ENCODE data around the gene LRMDA.
A peak's percentile ranks its signal among the peaks of the same experiment; 100 is the strongest.

LRMDA gene

GRCh38 chr10:75645704-75646103 lies 214.3 kb downstream of the LRMDA start:
- no peak for DNase-seq (ENCODE audit: low read depth)
- H3K4me3 ChIP-seq (ENCODE audit: low read depth, low read length), result no peak overlapping the region
- TF ChIP-seq CTCF (IDR thresholded peaks at IDR 0.05; ENCODE audit: control insufficient read depth, extremely low read depth, insufficient read depth), result no peak

GRCh38 chr10:75646218-75646915 lies 214.9 kb downstream of the LRMDA start:
- H3K4me3 ChIP-seq (ENCODE audit: low read depth, low read length), result no peak overlapping the region
- no peak for TF ChIP-seq CTCF (IDR thresholded peaks at IDR 0.05; ENCODE audit: control insufficient read depth, extremely low read depth, insufficient read depth)

GRCh38 chr10:75646916-75647315 lies 215.5 kb downstream of the LRMDA start:
- DNase-seq (ENCODE audit: low read depth), result no peak
- no peak for TF ChIP-seq CTCF (IDR thresholded peaks at IDR 0.05; ENCODE audit: control insufficient read depth, extremely low read depth, insufficient read depth)
- no peak overlapping the region for H3K4me3 ChIP-seq (ENCODE audit: low read depth, low read length)

More at GRCh38 chr10:75646218-75646915, 214.9 kb downstream of the LRMDA start:
- no peak for DNase-seq (ENCODE audit: low read depth)

GRCh38 chr10:75647675-75648074 lies 216.3 kb downstream of the LRMDA start:
- no peak for TF ChIP-seq CTCF (IDR thresholded peaks at IDR 0.05; ENCODE audit: control insufficient read depth, extremely low read depth, insufficient read depth)
- no peak overlapping the region for H3K4me3 ChIP-seq (ENCODE audit: low read depth, low read length)
- DNase-seq (ENCODE audit: low read depth), result no peak

- no peak for DNase-seq (ENCODE audit: low read depth)
- H3K4me3 ChIP-seq (ENCODE audit: low read depth, low read length), result no peak overlapping the region
- TF ChIP-seq CTCF (IDR thresholded peaks at IDR 0.05; ENCODE audit: control insufficient read depth, extremely low read depth, insufficient read depth), result no peak
Measured at GRCh38 chr10:75648351-75648750, 216.9 kb downstream of the LRMDA start.

GRCh38 chr10:75648854-75649253 lies 217.4 kb downstream of the LRMDA start:
- no peak for DNase-seq (ENCODE audit: low read depth)
- H3K4me3 ChIP-seq (ENCODE audit: low read depth, low read length), result no peak overlapping the region
- TF ChIP-seq CTCF (IDR thresholded peaks at IDR 0.05; ENCODE audit: control insufficient read depth, extremely low read depth, insufficient read depth), result no peak

- no peak for TF ChIP-seq CTCF (IDR thresholded peaks at IDR 0.05; ENCODE audit: control insufficient read depth, extremely low read depth, insufficient read depth)
- peak; percentile 17 for DNase-seq (ENCODE audit: low read depth)
Measured at GRCh38 chr10:75649466-75649865, 218.0 kb downstream of the LRMDA start.

More at GRCh38 chr10:75649466-75649865, 218.0 kb downstream of the LRMDA start:
- no peak overlapping the region for H3K4me3 ChIP-seq (ENCODE audit: low read depth, low read length)

Measured in LNCaP clone FGC (cell line).